CD8-positive, alpha-beta memory T cell (primary cell): ENCODE results near the gene CARD10. TPM values are rescaled to one million over a fixed set of nuclear protein-coding genes. Genes with fewer than 3 reads are reported as not detected.

Experiments
- CTCF ChIA-PET: fragments of 350-600 bp; sonication (Branson Sonifier 250); formaldehyde crosslinking; loops from one replicate; lab custom pipeline; 2021; ENCODE audit warnings: antibody characterized with exemption; lab: Charles Lee
- POLR2A ChIA-PET: fragments of 350-600 bp; sonication (Branson Sonifier 250); formaldehyde crosslinking; loops from one replicate; lab custom pipeline; 2021; ENCODE audit warnings: antibody characterized with exemption; lab: Charles Lee
- DNase-seq, 5 donors: peaks; one replicate each; pipeline versions ENCODE4 v3.0.0 to v3.0.0-alpha.2; 2020 to 2022; ENCODE audit warnings: mixed read lengths in 1 of 5
- H3K27ac ChIP-seq: one replicate; pipeline ENCODE4 v1.7.0; 2013; ENCODE audit warnings: low read depth, mild to moderate bottlenecking, low read length, moderate library complexity
- H3K27me3 ChIP-seq: 2 replicates; pipeline ENCODE4 v1.7.0; 2013; ENCODE audit warnings: low read length, mild to moderate bottlenecking; ENCODE audit not compliant: insufficient read depth, poor library complexity, severe bottlenecking
- H3K36me3 ChIP-seq: 2 replicates; pipeline ENCODE4 v1.7.0; 2013; ENCODE audit warnings: mild to moderate bottlenecking, low read length, moderate library complexity; ENCODE audit not compliant: insufficient read depth
- H3K4me1 ChIP-seq: 2 replicates; pipeline ENCODE4 v1.7.0; 2013; ENCODE audit warnings: mild to moderate bottlenecking, low read length, moderate library complexity; ENCODE audit not compliant: insufficient read depth
- H3K4me3 ChIP-seq: 2 replicates; pipeline ENCODE4 v1.7.0; 2013; ENCODE audit warnings: mild to moderate bottlenecking, low read length
- H3K9me3 ChIP-seq: 2 replicates; pipeline ENCODE4 v1.7.0; 2013; ENCODE audit warnings: mild to moderate bottlenecking, low read length
- H3K27ac Mint-ChIP-seq, 8 donors: one replicate each; pipeline ENCODE4 v1.8.0; 2020 to 2021; ENCODE audit warnings: mixed read lengths in 8 of 8, mild to moderate bottlenecking in 6 of 8, inconsistent platforms in 3 of 8, moderate library complexity in 3 of 8
- H3K27me3 Mint-ChIP-seq, 2 donors: one replicate each; pipeline ENCODE4 v1.8.0; 2020 to 2021; ENCODE audit warnings: mixed read lengths in 2 of 2, mild to moderate bottlenecking in 1 of 2, moderate library complexity in 1 of 2
- H3K36me3 Mint-ChIP-seq, 3 donors: one replicate each; pipeline ENCODE4 v1.8.0; 2020 to 2021; ENCODE audit warnings: mixed read lengths in 3 of 3, inconsistent platforms in 1 of 3, mild to moderate bottlenecking in 1 of 3
- H3K4me1 Mint-ChIP-seq, 3 donors: one replicate each; pipeline ENCODE4 v1.8.0; 2020 to 2021; ENCODE audit warnings: mixed read lengths in 3 of 3, inconsistent platforms in 1 of 3, mild to moderate bottlenecking in 1 of 3
- H3K4me3 Mint-ChIP-seq, 7 donors: one replicate each; pipeline ENCODE4 v1.8.0; 2020 to 2021; ENCODE audit warnings: mixed read lengths in 7 of 7, mild to moderate bottlenecking in 6 of 7, moderate library complexity in 4 of 7, inconsistent platforms in 2 of 7
- H3K9me3 Mint-ChIP-seq, 5 donors: one replicate each; pipeline ENCODE4 v1.8.0; 2020 to 2022; ENCODE audit warnings: mixed read lengths in 5 of 5, mild to moderate bottlenecking in 3 of 5, moderate library complexity in 2 of 5, inconsistent platforms in 1 of 5
- polyA plus RNA-seq: library from polyadenylated mRNA; unstranded; fragments of 300-500 nt; fragmentation: Illumina TruSeq; gene quantifications from one replicate; pipeline ENCODE4 v1.2.3, GENCODE V29; 2021
- total RNA-seq, 2 experiments: library from RNA; stranded (reverse); gene quantifications; one replicate each; pipeline ENCODE4 v1.2.3, GENCODE V29; 2021

CARD10 gene
- total and polyA plus RNA-seq, 3 experiments from 2014 or later, result 0.29 to 1.0 (median 0.31) TPM

DNA sequence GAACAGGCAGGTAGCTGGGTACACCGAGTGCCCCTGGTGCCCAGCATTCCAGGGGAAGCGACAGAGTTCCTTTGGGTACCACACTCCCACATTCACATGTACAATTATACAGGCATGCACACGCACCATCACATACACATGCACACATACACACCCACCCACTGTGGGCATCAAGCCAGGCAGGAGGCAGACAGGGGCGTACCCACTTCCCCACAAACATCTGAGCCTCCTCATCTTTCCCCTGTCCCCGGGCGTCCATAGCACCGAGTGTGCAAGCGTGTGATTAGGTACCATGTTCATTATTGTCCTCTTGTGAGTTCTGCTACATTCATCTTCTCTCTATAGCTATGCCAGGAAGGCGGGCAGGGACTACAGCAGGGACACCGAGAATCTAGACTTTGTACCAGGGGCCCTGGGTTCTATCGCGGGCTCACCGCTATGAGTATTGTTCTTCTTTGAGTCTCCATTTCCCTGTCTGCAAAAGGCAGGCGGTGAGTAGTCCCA is 2.1 kb upstream of the CARD10 start:
- Histone ChIP-seq H3K4me1 (peaks cover 6% of the 10 kb centered on the region), H3K4me3 (no peak overlapping the region), H3K36me3 (no peaks in the 10 kb centered on the region), H3K27ac (no peak overlapping the region), H3K9me3 (no peaks in the 10 kb centered on the region), H3K27me3 (peaks cover 15% of the 10 kb centered on the region)
- no peaks in the 10 kb centered on the region for H3K36me3 Mint-ChIP-seq
- peaks cover 27 to 49% of the 10 kb centered on the region in 2 donors for H3K27me3 Mint-ChIP-seq
- POLR2A ChIA-PET, result no interaction called here
- CTCF ChIA-PET, result interaction anchor here (1.0 to 1.8 kb wide), 3 partner anchors 18 to 71 kb away, joined by 3 to 6 read pairs (median 3); no protein-coding TSS in a partner anchor
- H3K4me3 Mint-ChIP-seq, result peak overlapping the region in 4 of 7 donors; percentile 18 to 54 (median 50)
- H3K27ac Mint-ChIP-seq, result no peak overlapping the region
- H3K9me3 Mint-ChIP-seq, result no peaks in the 10 kb centered on the region
- peaks cover 6 to 11% (median 7%) of the 10 kb centered on the region in 3 donors for H3K4me1 Mint-ChIP-seq
- no peak for DNase-seq

DNA sequence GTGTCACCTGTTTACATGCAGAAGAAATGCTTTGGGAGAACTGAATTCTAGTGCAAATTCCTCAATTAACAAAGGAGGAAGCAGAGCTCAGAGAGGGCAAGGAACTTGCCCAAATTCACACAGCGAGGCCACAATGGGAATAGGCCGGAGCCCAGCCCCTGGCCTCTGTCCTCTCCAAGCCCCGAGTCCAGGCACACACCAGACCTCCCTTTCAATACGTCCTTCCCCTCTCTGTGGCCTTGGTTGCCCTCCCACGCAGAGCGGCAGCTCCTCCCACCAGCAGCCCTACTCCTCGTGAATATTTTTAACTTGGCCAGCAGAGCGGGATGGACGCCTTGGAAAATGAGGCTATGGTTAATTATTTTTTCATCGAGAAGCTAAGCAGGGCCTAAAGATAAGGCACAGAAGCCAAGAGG is 1.6 kb upstream of the CARD10 start:
- Histone ChIP-seq H3K36me3 (no peaks in the 10 kb centered on the region), H3K4me3 (no peak overlapping the region), H3K4me1 (peaks cover 6% of the 10 kb centered on the region), H3K9me3 (no peaks in the 10 kb centered on the region), H3K27ac (no peak overlapping the region), H3K27me3 (peaks cover 15% of the 10 kb centered on the region)
- Mint-ChIP-seq H3K27me3 (peaks cover 24 to 46% of the 10 kb centered on the region in 2 donors), H3K4me3 (peak overlapping the region in 5 of 7 donors; percentile 34 to 55 (median 54)), H3K4me1 (peaks cover 6 to 11% (median 7%) of the 10 kb centered on the region in 3 donors), H3K9me3 (no peaks in the 10 kb centered on the region), H3K27ac (no peak overlapping the region), H3K36me3 (no peaks in the 10 kb centered on the region)
- DNase-seq, result no peak
- ChIA-PET CTCF (interaction anchor here (1.1 kb wide), 1 partner anchor 46 kb away, joined by 3 read pairs; no protein-coding TSS in a partner anchor), POLR2A (no interaction called here)

DNA sequence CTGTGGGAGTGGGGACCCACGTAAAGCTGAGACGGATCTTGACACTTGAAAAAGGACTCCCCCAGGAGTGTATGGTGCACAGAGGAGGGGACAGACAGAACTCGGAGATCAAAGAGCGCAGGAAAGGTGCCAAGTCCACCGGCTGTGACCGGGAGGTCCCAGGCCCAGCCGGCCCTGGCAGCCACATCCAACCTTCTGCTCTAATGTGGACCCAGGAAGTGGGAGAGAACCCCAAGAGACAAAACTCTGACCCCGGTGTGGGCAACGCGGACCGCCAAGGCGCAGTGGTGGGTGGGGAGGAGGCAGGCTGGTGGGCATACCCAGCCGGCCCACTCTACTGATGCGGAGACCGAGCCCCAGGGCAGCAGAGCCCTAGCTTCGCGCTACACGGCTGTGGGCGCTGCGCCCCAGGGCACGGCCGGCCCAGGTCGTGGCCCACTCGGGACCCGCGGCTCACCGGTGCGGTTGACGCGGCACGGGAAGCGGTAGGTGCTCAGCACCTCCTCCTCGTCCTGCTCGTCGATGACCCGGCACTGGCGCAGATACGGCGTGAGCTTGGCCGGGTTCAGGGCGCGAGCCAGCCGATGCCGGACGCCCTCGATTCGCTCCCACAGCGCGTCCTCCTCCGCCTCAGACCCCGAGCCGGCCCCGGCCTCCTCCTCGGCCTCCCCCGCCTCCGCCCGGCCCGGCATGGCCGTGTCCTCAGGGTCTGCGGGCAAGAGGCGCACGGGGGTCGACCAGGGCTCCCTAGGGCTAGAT is 527 bp downstream of the CARD10 start:
- H3K9me3 ChIP-seq, result no peaks in the 10 kb centered on the region
- Mint-ChIP-seq H3K27ac (peak overlapping the region in 2 of 8 donors; percentile 7 to 25), H3K27me3 (peaks cover 18 to 40% of the 10 kb centered on the region in 2 donors), H3K4me3 (peak overlapping the region; percentile 23 to 84 (median 77)), H3K36me3 (no peaks in the 10 kb centered on the region), H3K9me3 (no peaks in the 10 kb centered on the region), H3K4me1 (peaks cover 6 to 11% (median 7%) of the 10 kb centered on the region in 3 donors)
- CTCF ChIA-PET, result interaction anchor here (1.9 kb wide), 1 partner anchor 48 kb away, joined by 4 read pairs; no protein-coding TSS in a partner anchor
- no peak overlapping the region for H3K4me3 ChIP-seq
- H3K27me3 ChIP-seq, result peaks cover 15% of the 10 kb centered on the region
- peaks cover 6% of the 10 kb centered on the region for H3K4me1 ChIP-seq
- H3K27ac ChIP-seq, result no peak overlapping the region
- no peaks in the 10 kb centered on the region for H3K36me3 ChIP-seq
- POLR2A ChIA-PET, result no interaction called here
- no peak for DNase-seq

DNA sequence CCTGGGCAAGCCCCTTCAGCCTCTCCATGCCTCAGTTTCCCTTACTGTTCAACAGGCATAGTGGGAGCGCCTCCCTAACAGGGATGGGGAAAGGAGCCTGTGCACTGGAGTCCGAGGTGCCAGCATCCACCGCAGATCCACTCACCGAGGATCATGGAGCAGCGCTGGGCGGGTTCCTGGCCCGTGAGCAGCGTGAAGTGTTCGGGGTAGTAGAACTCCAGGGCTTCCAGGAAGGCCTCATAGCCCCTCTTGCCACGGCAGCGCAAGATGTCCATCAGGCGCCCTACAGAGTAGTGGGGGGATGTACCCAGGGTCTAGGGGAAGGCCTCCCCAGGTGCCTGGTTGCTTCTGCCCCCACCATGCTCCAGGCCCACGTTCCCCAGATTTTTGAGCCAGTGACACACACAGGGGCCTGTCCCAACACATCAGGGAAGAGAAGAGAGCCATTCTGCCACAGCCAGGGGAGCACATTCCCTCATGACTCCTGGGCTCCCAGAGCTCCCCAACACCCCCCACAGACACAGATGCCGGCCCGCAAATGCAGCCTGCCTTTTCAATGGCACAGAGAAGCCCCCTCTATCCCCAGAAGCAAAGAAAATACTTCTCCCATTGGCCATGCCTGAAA is 1.3 kb downstream of the CARD10 start:
- Mint-ChIP-seq H3K4me1 (peaks cover 6 to 11% (median 7%) of the 10 kb centered on the region in 3 donors), H3K4me3 (peak overlapping the region; percentile 23 to 84 (median 77)), H3K27me3 (peaks cover 15 to 33% of the 10 kb centered on the region in 2 donors), H3K36me3 (no peaks in the 10 kb centered on the region), H3K9me3 (no peaks in the 10 kb centered on the region), H3K27ac (peak overlapping the region in 3 of 8 donors; percentile 7 to 25 (median 22))
- Histone ChIP-seq H3K9me3 (no peaks in the 10 kb centered on the region), H3K4me1 (peaks cover 6% of the 10 kb centered on the region), H3K36me3 (no peaks in the 10 kb centered on the region), H3K27ac (no peak overlapping the region), H3K27me3 (peaks cover 15% of the 10 kb centered on the region), H3K4me3 (no peak overlapping the region)
- no peak for DNase-seq
- CTCF ChIA-PET, result interaction anchor here (1.9 kb wide), 1 partner anchor 49 kb away, joined by 4 read pairs; no protein-coding TSS in a partner anchor
- POLR2A ChIA-PET, result no interaction called here

DNA sequence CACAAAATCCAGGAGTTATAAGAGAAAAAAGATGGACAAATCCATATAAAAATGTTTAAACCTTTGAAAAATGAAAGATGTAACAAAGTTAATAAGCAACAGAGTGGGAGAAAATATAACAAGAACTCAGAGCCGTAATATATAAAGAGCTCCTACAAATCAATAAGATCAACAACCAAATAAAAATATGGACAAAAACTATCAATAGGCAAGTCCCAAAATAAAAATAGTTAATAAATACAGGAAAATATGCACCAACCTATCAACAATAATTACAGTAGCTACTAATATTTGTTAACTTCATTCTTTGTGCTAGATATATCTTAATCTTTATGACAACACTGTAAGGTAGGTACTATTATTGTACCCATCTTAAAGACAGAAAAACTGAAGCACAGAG is 2.8 kb downstream of the CARD10 start:
- no peak for DNase-seq
- H3K36me3 ChIP-seq, result no peaks in the 10 kb centered on the region
- H3K36me3 Mint-ChIP-seq, result no peaks in the 10 kb centered on the region
- H3K4me1 Mint-ChIP-seq, result peaks cover 6 to 11% (median 7%) of the 10 kb centered on the region in 3 donors
- no peak overlapping the region for H3K27ac ChIP-seq
- H3K4me3 Mint-ChIP-seq, result no peak overlapping the region
- H3K4me3 ChIP-seq, result no peak overlapping the region
- no peaks in the 10 kb centered on the region for H3K9me3 Mint-ChIP-seq
- CTCF ChIA-PET, result no interaction called here
- H3K27me3 ChIP-seq, result peaks cover 6% of the 10 kb centered on the region
- POLR2A ChIA-PET, result no interaction called here
- no peaks in the 10 kb centered on the region for H3K9me3 ChIP-seq
- peaks cover 6% of the 10 kb centered on the region for H3K4me1 ChIP-seq
- H3K27me3 Mint-ChIP-seq, result peaks cover 4 to 21% of the 10 kb centered on the region in 2 donors
- H3K27ac Mint-ChIP-seq, result no peak overlapping the region

DNA sequence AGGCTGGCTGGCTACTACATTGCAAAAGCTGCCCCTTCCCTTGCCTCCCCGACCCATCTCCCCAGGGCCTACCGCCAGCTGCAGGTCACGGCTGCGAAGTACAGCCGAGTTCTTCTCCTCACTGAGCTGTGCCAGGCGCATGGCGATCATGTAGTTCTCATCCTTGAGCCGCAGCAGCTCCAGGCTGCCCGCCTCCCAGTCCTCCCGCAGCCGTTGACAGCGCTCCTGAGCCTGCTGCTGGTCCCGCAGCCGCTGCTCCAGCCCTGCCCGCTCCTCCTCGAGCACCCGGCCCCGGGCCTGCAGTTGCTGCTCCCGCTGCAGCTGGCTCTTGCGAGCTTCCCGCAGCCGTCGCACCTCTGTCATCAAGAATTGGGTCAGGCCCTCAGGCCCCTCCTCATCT is 3.3 kb downstream of the CARD10 start:
- no peaks in the 10 kb centered on the region for H3K36me3 Mint-ChIP-seq
- peak overlapping the region in 1 of 7 donors; percentile 51 for H3K4me3 Mint-ChIP-seq
- Histone ChIP-seq H3K4me3 (no peak overlapping the region), H3K27ac (no peak overlapping the region), H3K27me3 (peaks cover 6% of the 10 kb centered on the region), H3K36me3 (no peaks in the 10 kb centered on the region), H3K4me1 (peaks cover 6% of the 10 kb centered on the region), H3K9me3 (no peaks in the 10 kb centered on the region)
- peaks cover 4 to 16% of the 10 kb centered on the region in 2 donors for H3K27me3 Mint-ChIP-seq
- CTCF ChIA-PET, result no interaction called here
- no peaks in the 10 kb centered on the region for H3K9me3 Mint-ChIP-seq
- POLR2A ChIA-PET, result no interaction called here
- DNase-seq, result no peak
- H3K4me1 Mint-ChIP-seq, result peaks cover 6 to 11% (median 7%) of the 10 kb centered on the region in 3 donors
- no peak overlapping the region for H3K27ac Mint-ChIP-seq

DNA sequence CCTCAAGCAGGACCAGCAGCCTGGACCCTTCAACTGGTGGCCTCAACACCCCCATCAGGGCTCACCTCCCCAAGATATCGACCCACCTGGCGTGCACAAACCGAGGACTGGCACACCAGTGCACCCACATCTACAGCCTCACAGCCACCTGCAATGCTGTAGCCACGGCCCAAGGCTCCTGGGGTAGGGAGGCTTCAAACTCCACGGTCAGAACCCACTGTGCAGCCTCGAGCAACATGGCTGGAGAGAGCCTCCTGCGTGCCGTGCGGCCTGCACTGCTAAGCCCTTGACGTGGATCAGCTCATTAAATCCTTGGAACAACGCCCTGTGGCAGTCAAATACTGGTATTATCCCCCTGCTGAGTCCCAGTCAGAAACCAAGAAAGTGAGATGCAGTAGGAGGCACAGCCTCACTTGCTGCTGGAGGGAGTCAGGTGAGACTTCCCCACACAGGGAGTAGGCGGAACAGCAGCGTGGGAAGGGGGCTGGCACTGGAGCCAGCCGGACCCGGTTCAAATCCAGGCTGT is 4.6 kb downstream of the CARD10 start:
- POLR2A ChIA-PET, result no interaction called here

More for the DNA sequence above, 4.6 kb downstream of the CARD10 start:
- Histone ChIP-seq H3K9me3 (no peaks in the 10 kb centered on the region), H3K4me3 (no peak overlapping the region), H3K36me3 (no peaks in the 10 kb centered on the region), H3K4me1 (no peaks in the 10 kb centered on the region), H3K27ac (no peak overlapping the region), H3K27me3 (peaks cover under 1% of the 10 kb centered on the region)
- peaks cover 4 to 11% of the 10 kb centered on the region in 2 donors for H3K27me3 Mint-ChIP-seq
- H3K9me3 Mint-ChIP-seq, result peaks cover 0 to 2% (median 0%) of the 10 kb centered on the region in 5 donors
- no peaks in the 10 kb centered on the region for H3K36me3 Mint-ChIP-seq
- no peak for DNase-seq
- CTCF ChIA-PET, result no interaction called here
- peaks cover 5 to 7% (median 6%) of the 10 kb centered on the region in 3 donors for H3K4me1 Mint-ChIP-seq
- H3K27ac Mint-ChIP-seq, result no peak overlapping the region
- H3K4me3 Mint-ChIP-seq, result no peak overlapping the region
